GM12865 (cell line): ENCODE data around the gene TRRAP.

Experiments used
- DNase-seq: peaks from one replicate; pipeline ENCODE4 v3.0.0; 2010; ENCODE audit warnings: low read depth
- H3K4me3 ChIP-seq: 2 replicates; pipeline ENCODE4 v1.5.1; 2011; ENCODE audit warnings: mild to moderate bottlenecking, low read depth, low read length, control low read depth
- CTCF ChIP-seq: IDR thresholded peaks from 2 replicates; pipeline ENCODE4 v1.5.1; 2011; ENCODE audit warnings: low read length, control low read depth, low read depth, inconsistent platforms; ENCODE audit not compliant: insufficient read depth; ENCODE audit errors: missing control alignments

The TRRAP gene

GRCh38 chr7:98943336-98943735, 65.0 kb downstream of the TRRAP start:
- DNase-seq = no peak
- TF ChIP-seq CTCF = no peak
- no peak overlapping the region for H3K4me3 ChIP-seq

- TF ChIP-seq CTCF = no peak
- no peak for DNase-seq
- no peak overlapping the region for H3K4me3 ChIP-seq
Measured at GRCh38 chr7:98944386-98944785, 66.1 kb downstream of the TRRAP start.

GRCh38 chr7:98945852-98946251, 67.5 kb downstream of the TRRAP start:
- H3K4me3 ChIP-seq = no peak overlapping the region
- TF ChIP-seq CTCF = no peak
- DNase-seq = no peak

- DNase-seq = no peak
- no peak for TF ChIP-seq CTCF
Measured at GRCh38 chr7:98946389-98946788, 68.1 kb downstream of the TRRAP start.

GRCh38 chr7:98949336-98950044, 71.2 kb downstream of the TRRAP start:
- no peak for DNase-seq
- no peak for TF ChIP-seq CTCF
- no peak overlapping the region for H3K4me3 ChIP-seq

More at GRCh38 chr7:98946389-98946788, 68.1 kb downstream of the TRRAP start:
- H3K4me3 ChIP-seq = no peak overlapping the region

GRCh38 chr7:98955992-98956391, 77.7 kb downstream of the TRRAP start:
- no peak overlapping the region for H3K4me3 ChIP-seq
- no peak for DNase-seq
- no peak for TF ChIP-seq CTCF

- H3K4me3 ChIP-seq = no peak overlapping the region
- TF ChIP-seq CTCF = no peak
- no peak for DNase-seq
Measured at GRCh38 chr7:98956469-98956868, 78.1 kb downstream of the TRRAP start.
